ENCODE data around the gene RSKR. TPM values are rescaled to one million over a fixed set of nuclear protein-coding genes. Genes with fewer than 3 reads are reported as not detected.
A peak's percentile ranks its signal among the peaks of the same experiment; 100 is the strongest.

RSKR gene, protein sequence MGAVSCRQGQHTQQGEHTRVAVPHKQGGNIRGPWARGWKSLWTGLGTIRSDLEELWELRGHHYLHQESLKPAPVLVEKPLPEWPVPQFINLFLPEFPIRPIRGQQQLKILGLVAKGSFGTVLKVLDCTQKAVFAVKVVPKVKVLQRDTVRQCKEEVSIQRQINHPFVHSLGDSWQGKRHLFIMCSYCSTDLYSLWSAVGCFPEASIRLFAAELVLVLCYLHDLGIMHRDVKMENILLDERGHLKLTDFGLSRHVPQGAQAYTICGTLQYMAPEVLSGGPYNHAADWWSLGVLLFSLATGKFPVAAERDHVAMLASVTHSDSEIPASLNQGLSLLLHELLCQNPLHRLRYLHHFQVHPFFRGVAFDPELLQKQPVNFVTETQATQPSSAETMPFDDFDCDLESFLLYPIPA
- 10 to 100 TPM in 2 of 3 donors, 1 to 10 TPM in 1; 10.0 to 14.6 (median 14.0) TPM for total RNA-seq
- total RNA-seq (2013) = 17.5 TPM

DNA sequence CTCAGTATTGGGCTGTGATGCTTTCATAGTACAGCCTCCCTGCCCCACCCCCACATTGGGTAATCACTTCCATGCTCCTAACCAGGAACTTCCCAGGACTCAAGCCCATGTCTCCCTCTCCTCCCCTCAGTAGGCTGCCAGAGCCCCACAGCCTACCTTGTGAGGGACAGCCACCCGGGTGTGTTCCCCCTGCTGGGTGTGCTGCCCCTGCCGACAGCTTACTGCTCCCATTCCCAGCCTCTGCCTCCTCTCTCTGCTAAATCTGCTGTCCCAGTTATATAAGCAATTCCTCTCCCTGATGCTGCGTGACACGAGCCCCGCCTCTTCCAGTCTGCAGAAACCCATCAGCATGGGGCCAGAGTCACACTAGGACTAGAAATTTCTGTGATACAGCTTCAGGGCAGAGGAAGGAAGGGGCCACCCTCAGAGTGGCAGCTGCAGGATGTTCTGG, at the start of gene RSKR:
RSKR (minus strand) TSS at position 255 of the 451 bp plus-strand sequence; CDS start at position 231, 24 bp downstream.
- no peak for DNase-seq
- Mint-ChIP-seq H3K4me1 (no peaks in the 10 kb centered on the region), H3K36me3 (peaks cover 9% of the 10 kb centered on the region), H3K9me3 (no peaks in the 10 kb centered on the region), H3K27me3 (ENCODE audit: low read depth in 2 of 2) (no peaks in the 10 kb centered on the region), H3K27ac (peak within 1 kb of the TSS; percentile 14 to 59), H3K4me3 (no peak within 1 kb of the TSS)
- Histone ChIP-seq H3K27ac (ENCODE audit: low read length) (no peak within 1 kb of the TSS), H3K27me3 (ENCODE audit: control insufficient read depth, insufficient read depth, low read length) (no peaks in the 10 kb centered on the region), H3K9me3 (ENCODE audit: control insufficient read depth, insufficient read depth, low read length) (no peaks in the 10 kb centered on the region), H3K4me3 (ENCODE audit: low read length) (no peak within 1 kb of the TSS), H3K36me3 (ENCODE audit: control insufficient read depth, insufficient read depth, low read length) (peaks cover 50% of the 10 kb centered on the region), H3K4me1 (ENCODE audit: control insufficient read depth, insufficient read depth, low read length) (no peaks in the 10 kb centered on the region)
- intact Hi-C loops (cut with micrococcal nuclease) = loop anchor here (1.0 kb wide), 1 partner anchor 120 kb away; no protein-coding TSS in a partner anchor
- no peak for ATAC-seq
- WGBS (ENCODE audit: insufficient coverage) = 62% methylated on average over 5 of the region's 5 CpGs
- TF ChIP-seq, protein P1, sequence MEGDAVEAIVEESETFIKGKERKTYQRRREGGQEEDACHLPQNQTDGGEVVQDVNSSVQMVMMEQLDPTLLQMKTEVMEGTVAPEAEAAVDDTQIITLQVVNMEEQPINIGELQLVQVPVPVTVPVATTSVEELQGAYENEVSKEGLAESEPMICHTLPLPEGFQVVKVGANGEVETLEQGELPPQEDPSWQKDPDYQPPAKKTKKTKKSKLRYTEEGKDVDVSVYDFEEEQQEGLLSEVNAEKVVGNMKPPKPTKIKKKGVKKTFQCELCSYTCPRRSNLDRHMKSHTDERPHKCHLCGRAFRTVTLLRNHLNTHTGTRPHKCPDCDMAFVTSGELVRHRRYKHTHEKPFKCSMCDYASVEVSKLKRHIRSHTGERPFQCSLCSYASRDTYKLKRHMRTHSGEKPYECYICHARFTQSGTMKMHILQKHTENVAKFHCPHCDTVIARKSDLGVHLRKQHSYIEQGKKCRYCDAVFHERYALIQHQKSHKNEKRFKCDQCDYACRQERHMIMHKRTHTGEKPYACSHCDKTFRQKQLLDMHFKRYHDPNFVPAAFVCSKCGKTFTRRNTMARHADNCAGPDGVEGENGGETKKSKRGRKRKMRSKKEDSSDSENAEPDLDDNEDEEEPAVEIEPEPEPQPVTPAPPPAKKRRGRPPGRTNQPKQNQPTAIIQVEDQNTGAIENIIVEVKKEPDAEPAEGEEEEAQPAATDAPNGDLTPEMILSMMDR (IDR thresholded peaks at IDR 0.05) = no peak

DNA sequence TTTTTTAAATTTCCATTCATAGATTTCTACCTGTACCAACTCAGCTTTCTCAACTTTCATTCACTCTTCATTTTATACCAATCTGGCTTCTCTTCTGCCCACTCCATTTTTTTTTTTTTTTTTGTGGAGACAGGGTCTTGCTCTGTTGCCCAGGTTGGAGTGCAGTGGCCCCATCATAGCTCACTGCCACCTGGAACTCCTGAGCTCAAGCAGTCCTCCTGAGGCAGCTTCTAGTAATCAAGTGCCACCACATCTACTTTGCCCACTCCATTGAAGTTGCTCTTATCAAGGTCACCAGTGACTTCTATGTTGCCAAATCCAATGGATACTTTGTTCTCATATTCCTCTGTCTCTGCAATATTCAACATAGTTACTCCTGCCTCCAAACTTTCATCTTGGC, 49.7 kb upstream of the RSKR start:
- Mint-ChIP-seq H3K4me1 (peaks cover 55 to 70% of the 10 kb centered on the region in 2 donors), H3K4me3 (peak overlapping the region; percentile 98), H3K27me3 (ENCODE audit: low read depth in 2 of 2) (no peaks in the 10 kb centered on the region), H3K9me3 (no peaks in the 10 kb centered on the region), H3K36me3 (no peaks in the 10 kb centered on the region), H3K27ac (peak overlapping the region; percentile 100)
- no peak for DNase-seq
- TF ChIP-seq, protein P1 (IDR thresholded peaks at IDR 0.05) = no peak
- peaks cover 13% of the 10 kb centered on the region for H3K4me1 ChIP-seq (ENCODE audit: control insufficient read depth, insufficient read depth, low read length)
- no peak overlapping the region for H3K4me3 ChIP-seq (ENCODE audit: low read length)
- no peaks in the 10 kb centered on the region for H3K9me3 ChIP-seq (ENCODE audit: control insufficient read depth, insufficient read depth, low read length)
- H3K36me3 ChIP-seq (ENCODE audit: control insufficient read depth, insufficient read depth, low read length) = peaks cover 9% of the 10 kb centered on the region
- H3K27me3 ChIP-seq (ENCODE audit: control insufficient read depth, insufficient read depth, low read length) = no peaks in the 10 kb centered on the region
- H3K27ac ChIP-seq (ENCODE audit: low read length) = no peak overlapping the region
- intact Hi-C loops (cut with micrococcal nuclease) = loop anchor here (5.0 kb wide), 1 partner anchor 54 kb away; the partner anchor contains the start of genes RAB34 and RPL23A
- no peak for ATAC-seq

DNA sequence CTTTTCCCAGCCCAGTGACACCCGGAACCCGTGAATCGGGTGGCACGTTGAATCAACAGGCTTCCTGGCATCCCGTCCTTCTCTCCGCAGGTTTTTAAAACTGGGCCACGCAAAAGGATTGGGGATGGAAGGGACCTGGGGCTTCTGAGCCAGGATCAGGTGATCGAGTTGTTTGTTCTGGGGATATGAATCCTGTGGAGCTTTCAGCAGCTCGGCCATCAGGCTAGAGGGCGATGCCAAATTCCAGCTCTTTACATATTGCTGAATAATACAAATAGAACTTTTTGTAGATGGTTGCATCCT, 48.5 kb upstream of the RSKR start:
- peak overlapping the region; percentile 93 for H3K27ac ChIP-seq (ENCODE audit: low read length)
- DNase-seq (no peak), ATAC-seq (no peak)
- peak overlapping the region; percentile 98 for H3K4me3 Mint-ChIP-seq
- H3K27me3 ChIP-seq (ENCODE audit: control insufficient read depth, insufficient read depth, low read length) = no peaks in the 10 kb centered on the region
- peak overlapping the region; percentile 100 for H3K27ac Mint-ChIP-seq
- 0% methylated on average over 8 of the region's 10 CpGs for WGBS (ENCODE audit: insufficient coverage)
- TF ChIP-seq, protein P1 (IDR thresholded peaks at IDR 0.05) = no peak
- H3K4me1 ChIP-seq (ENCODE audit: control insufficient read depth, insufficient read depth, low read length) = peaks cover 10% of the 10 kb centered on the region
- intact Hi-C loops (cut with micrococcal nuclease) = loop anchor here (5.0 kb wide), 1 partner anchor 55 kb away; the partner anchor contains the start of genes RAB34 and RPL23A
- no peaks in the 10 kb centered on the region for H3K9me3 Mint-ChIP-seq
- no peaks in the 10 kb centered on the region for H3K36me3 Mint-ChIP-seq
- peaks cover 7% of the 10 kb centered on the region for H3K36me3 ChIP-seq (ENCODE audit: control insufficient read depth, insufficient read depth, low read length)
- H3K4me3 ChIP-seq (ENCODE audit: low read length) = peak overlapping the region; percentile 86
- H3K9me3 ChIP-seq (ENCODE audit: control insufficient read depth, insufficient read depth, low read length) = no peaks in the 10 kb centered on the region
- H3K27me3 Mint-ChIP-seq (ENCODE audit: low read depth in 2 of 2) = no peaks in the 10 kb centered on the region
- H3K4me1 Mint-ChIP-seq = peaks cover 55 to 58% of the 10 kb centered on the region in 2 donors

All from natural killer cell (primary cell).